GM21786 (cell line): ENCODE results near the gene KPNA5.
"Not testable (repeated sequence)": the region's sequence is repeated elsewhere in the genome, so short reads cannot be mapped to it uniquely, and the experiment has no call there.

Source experiments
- ATAC-seq: cut with Tn5 transposase; IDR thresholded peaks from one replicate; pipeline ENCODE4 v1.9.1; 2021; ENCODE audit not compliant: unreplicated experiment

Gene KPNA5

DNA sequence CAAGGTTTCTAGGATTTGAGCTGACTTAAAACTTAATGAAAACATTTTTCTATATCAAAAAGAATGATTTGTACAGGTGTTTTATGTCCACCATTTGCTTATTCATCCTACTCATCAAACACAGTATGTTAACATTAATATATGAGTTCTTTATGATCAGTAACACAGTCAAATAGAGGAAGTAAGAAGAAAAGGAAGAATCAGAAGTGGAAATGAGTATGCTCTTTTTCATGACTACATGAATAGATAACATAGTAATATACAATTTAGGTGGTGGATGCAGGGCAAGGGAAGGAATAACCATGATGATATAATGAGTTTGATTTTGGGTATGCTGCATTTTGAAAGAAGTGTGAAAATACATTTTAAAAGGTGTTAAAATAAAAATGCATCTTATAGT lies 16.5 kb downstream of the KPNA5 start:
- peak; percentile 53 for ATAC-seq

DNA sequence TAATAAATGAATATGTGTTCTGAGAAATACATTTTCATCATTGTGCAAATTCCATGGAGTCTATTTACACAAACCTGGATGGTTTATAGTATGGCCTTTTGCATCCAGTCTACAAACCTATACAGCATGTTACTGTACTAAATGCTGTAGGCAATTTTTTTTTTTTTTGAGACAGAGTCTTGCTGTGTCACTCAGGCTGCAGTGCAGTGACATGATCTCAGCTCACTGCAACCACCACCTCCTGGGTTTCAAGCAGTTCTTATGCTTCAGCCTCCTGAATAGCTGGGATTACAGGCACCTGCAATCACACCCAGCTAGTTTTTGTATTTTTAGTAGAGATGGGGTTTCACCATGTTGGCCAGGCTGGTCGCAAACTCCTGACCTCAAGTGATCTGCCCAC lies 22.9 kb downstream of the KPNA5 start:
- ATAC-seq: not testable (repeated sequence)

DNA sequence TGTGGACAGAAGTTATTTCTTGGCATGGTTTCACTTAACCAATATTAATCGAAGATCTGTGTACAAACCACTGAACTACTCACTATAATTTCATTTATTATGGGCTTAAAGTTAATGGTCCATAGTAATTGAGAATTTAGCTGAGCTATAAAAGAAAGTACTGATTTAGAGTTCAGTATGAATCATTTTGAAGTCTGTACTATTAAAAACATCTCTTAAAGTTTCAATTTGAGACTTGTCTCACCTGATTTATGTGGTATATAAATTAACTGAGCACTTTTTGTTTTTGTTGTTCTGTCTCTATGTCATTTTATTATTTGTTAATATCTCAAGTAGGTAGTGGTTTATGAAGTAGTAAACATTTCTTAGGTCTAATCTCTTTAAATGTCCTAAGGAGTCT lies 24.9 kb downstream of the KPNA5 start:
- no peak for ATAC-seq

DNA sequence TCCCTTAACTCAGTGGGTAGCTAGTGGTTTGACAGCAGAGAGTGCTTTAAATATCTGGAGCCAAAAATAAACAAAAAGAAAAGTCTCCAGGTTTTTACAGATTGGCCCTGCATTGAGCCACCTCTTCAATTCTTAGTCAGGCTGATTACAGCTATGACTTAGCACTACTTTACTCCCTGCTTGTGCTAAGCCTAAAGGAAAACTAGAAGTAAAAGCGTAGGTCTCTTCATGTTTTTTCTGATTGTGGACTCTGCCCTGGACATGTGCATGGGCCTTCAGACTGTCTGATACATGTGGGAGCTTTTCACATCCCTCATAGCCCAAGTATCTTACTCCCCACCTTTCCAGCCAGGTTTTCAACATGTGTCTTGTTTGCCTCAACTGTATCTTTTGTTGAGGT lies 33.3 kb downstream of the KPNA5 start:
- no peak for ATAC-seq

DNA sequence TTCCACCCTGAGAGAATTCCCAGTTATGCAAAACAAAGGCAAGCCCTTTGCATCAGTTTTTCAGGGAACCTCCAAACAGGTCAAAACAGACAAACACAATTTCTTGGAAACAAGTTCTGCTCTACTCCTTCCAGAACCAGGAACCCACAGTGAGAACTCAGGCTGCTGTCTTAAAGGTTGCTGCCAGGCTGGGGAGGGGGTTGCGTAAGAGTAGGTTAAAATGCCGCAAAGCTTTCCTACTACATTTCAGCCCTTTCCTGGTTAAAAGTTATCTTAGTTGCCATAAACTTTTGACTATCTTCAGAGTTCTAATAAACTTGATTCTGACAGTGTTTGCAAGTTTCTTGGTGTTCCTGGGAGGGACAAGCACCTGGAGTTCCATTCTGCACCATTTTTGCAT lies 33.8 kb downstream of the KPNA5 start:
- no peak for ATAC-seq

DNA sequence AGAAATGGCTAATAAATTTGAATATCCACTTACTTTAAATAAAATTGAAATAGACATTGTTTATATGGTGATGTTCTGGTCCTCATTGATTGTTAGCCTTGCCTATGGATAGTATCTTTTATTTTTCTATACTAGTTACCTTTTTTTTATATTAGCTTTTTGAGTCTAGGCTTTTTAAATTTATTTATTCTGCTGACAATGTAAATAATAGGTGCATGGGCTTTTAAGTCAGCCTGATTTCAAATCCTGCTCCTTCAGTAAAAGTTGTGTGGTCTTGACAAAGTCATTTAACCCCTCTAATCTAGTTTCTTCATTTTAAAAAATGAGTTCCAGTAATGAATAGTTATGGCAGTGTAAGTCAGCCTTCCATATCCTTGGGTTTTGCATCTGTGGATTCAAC lies 45.9 kb downstream of the KPNA5 start:
- no peak for ATAC-seq

DNA sequence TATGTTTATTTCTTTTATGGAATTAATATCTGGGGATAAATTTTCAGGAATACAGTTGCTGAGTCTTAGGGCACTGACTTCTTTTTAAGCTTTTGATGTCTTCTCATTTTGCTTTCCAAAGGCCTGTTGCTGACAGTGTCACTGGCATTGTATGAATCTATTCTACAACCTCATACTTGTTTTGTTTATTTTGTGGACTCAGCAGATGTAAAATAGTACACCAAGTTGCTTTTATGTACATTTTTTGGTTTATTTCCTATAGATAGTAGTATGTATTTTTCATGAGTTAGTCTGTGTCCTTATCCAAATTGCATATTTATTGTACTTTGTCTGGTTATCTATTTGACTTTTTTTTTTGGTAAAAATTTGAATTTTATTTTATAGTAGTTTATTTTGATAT lies 49.5 kb downstream of the KPNA5 start:
- no peak for ATAC-seq

DNA sequence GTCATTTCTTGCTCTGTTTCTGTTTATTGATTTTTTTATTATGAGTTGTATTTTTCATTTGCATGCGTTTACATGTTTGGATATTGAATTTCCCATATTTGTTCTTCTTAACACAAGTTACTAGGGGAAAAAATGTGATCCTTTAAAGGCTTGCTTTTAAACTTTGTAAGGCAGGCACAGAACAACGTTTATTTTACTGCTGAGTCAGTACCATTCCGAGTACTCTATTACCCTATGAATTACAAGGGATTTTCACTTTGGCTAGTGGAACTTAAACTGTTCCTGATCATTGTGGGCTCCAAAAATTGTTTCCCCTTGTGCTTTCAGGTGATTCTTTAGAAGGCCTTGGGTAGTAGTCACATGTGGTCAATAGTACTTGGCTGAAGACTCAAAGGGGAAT lies 56.0 kb downstream of the KPNA5 start:
- ATAC-seq: no peak

DNA sequence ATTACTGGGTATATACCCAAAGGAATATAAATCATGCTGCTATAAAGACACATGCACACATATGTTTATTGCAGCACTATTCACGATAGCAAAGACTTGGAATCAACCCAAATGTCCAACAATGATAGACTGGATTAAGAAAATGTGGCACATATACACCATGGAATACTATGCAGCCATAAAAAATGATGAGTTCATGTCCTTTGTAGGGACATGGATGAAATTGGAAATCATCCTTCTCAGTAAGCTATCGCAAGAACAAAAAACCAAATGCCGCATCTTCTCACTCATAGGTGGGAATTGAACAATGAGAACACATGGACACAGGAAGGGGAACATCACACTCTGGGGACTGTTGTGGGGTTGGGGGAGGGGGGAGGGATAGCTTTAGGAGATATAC lies 59.5 kb downstream of the KPNA5 start:
- not testable (repeated sequence) for ATAC-seq

DNA sequence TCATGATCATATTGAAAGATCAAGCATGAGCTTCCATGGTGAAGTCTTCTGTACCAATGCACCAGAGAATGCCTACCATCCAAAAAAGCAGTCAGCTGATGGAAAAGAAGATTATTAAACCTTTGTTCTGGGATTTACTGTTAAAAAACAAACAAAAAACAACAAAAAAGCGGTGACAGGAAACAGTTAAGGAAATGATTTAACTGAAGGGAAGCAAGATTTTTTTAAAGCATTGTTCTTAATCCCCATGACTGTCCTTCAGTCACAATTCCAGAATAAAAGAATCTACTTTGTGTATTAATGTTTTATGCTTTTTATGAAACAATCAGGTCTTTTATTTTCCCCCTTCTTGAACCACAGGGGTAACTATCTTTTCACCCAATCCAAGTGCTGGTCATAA lies 60.6 kb downstream of the KPNA5 start:
- no peak for ATAC-seq

DNA sequence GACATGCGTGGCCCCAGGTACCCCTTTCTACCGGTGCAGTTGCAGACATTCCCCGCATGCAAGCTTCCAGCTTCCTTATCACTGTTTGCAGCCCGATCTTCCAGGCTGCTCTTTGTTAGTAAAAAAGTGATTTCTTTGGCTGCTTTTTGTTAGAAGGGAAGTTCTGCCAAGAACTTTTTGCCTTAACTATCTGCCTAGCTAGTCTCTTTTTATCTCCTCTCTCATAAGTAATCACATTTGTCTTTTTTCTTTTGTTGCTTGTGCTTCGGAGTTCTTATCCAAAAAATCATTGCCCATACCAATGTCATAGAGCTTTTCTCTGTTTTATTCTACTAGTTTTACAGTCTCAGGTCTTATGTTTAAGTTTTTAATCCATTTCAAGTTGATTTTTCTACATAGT lies 64.2 kb downstream of the KPNA5 start:
- no peak for ATAC-seq

DNA sequence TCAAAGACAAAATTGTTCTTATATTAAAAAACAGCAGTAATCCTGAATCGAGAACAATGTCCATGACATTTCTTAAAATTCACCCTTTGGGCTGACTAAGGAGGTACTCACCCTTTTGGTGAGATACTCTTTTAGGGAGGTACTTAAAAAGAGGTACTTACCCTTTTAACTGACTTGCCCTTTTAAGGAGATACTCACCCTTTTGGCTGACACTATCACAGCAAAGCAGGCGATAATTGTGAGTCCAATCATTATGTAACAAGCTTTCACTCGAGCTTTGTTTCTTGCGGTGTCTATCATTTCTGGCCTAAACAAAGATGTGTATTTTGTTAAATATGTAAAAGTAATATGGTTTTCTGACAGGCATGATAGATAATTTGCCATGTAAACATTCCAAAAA lies 80.8 kb downstream of the KPNA5 start:
- no peak for ATAC-seq

DNA sequence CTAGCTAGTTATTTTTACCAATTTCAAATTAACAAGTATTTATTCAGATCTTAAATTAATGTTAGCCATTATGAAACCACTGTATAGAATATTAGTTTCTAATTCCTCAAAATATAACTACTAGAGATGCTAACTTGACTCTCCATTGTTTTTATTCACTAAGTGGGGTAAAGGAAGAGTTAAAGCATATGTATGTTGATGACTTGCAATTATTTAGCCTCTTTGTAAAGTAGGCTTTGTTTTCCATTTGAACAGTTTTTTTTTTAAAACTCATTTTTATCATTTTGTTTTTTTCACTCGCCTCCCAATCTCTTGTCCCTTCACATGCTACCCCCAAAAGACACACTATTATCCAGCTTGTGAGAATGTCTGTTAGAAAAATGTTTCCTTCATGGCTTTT lies 81.2 kb downstream of the KPNA5 start:
- no peak for ATAC-seq

DNA sequence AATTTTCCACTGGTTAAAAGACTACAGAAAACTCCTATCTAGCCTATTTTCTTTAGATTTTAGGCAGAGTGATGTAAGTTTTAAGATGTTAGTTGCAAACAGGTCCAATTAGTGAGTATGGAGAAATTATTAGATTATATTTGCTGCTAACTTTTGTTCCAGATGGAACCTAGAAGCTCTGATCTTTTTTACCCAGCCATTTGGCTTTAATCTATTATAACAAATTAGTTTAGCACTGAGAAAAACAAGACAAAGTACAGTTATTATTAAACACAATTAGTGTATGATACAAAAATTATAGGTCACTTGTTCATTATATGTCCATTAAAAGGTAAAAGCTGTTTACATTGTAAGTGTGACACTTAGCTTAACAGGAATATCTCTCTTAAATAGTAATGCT lies 82.0 kb downstream of the KPNA5 start:
- ATAC-seq: no peak

DNA sequence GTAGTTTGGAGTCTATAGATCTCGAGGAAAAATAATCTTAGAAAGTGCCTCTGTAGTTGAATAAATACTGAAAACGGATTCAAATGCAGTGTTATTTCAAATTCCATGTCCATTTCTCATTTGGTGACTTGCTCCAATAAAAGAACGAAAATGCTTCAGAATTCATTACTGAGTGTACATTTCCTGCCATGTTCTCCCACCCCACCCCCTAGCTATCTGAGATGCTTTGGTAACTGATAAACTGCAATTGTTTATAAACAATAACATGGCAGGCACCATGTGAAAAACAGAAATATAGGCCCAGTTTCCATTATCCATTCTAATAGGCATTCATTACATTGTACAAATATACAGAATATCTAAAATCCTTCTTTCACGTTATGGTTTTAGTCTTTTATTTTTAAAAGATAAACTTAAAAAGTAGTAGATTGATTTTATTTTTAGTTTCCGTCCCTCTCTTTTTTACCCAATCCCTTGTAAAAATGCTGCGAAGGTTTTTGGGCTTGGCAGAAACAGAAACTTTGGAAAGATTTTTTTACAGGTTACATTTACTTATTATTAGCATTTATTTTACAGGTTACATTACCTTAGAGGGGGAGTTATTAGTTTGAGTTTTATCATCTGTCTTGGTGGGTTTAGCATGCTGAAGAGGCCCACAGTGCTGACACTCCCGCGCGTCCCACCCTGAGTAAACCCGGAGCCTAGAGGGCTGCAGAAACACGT lies 83.1 kb downstream of the KPNA5 start:
- no peak for ATAC-seq

DNA sequence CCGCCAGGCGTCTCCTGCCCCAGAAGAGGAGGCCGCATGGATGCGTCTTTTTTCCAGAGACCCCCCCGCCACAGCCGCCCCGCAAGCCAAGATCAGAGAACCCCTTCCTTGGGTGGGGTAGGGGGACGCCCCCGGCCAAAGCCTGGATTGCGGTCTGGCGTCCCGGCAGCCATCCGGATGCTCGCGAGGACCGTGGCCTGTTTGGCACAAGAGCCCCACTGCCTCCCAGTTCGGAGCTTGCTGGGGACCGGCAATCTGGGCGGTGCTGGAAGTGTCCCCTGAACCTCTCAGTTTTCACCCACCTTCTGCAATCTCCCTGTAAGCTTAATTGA lies 83.6 kb downstream of the KPNA5 start:
- ATAC-seq: no peak

DNA sequence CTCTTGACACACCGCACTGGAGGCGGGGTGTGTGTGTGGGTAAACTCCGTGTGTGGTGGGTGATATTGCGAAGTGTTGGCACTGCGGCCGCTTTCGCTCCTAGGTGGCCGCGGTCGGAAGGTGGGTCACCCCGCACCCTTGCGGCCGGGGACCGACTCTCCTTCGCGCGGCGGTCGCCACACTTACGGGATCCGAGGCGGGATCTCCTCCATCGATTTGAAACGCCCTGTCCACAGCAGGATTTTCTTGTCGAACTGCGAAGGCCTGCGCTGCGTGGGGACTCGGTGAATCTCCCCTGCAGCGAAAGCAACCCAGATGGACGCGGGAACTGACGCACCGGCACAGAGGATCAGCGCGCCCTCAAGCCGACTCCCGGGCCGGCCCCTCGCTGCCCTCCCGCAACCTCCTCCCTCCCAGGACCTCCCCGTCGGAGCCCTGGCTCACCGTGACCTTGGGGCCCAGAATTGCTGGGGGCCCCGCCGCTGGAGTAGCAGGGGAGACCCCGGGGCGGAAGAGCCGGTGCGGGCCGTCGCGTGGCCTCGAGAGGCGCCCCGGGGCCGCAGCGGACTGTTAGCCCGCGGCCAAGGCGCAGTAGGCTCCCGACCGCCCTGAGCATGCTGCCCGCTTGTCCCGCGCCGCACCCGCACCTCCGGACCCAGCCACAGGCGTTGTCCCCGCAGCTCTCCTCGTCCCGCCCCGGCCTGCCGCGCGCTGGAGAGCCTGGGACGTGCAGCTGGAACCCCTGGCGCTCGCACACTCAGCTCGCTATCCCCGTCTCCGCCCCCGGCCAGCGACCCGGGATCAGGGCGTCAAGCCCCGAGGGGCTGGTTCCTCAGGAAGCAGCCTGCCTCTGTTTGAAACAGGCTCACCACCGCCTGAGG lies 84.2 kb downstream of the KPNA5 start, which contains the start of gene FAM162B:
Gene FAM162B (minus strand): TSS at position 759 of the 881 bp plus-strand sequence. CDS start 143 bp downstream, at position 616.
- no peak for ATAC-seq

DNA sequence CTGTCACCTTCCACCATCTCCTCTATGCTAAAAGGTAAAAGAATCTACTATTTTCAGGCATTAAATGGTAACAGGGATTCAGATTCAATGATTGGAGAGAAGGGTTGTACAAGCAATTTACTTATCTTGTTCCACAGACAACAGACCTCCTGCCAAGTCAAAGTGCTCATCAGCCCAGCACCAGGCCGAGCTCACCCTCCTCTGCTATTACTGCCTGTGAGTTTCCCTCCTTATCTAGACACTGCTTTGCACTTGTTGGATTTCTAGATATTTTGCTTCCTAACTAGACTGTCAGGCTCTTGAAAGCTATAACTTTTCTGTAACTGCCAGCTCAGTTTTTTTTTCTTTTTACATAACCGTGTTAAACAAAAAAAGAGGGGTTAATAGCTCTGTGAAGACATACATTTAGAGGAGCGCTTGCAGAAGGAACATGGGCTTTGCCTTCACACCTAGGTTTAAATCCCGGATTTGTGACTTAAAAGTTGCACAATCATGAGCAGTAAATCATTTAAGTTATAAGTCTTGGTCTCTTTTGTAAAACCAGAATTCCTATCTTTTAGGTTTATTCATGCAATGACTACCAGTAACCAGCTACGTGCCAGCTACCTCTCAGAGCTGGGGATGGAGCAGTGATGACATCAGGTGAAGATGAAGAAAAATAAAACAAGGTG lies 85.6 kb downstream of the KPNA5 start:
- no peak for ATAC-seq

DNA sequence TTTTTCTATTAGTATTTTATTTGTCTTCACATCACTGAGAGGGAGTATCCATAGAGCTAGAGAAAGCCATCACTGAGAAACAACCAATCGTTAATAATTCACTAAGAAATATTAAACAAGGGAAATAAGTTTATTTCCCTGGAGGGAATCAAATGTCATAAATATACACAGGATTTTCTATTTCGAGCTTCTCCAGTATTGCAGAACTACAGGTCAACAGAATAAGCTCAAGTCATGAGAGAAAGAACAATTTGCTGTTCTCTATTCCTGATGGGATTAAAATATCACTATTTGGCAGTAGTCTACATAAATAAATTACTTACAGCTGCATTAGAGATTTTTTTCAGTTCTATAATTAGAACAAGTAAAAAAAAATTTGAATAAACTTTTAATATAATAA lies 86.7 kb downstream of the KPNA5 start:
- ATAC-seq: no peak

DNA sequence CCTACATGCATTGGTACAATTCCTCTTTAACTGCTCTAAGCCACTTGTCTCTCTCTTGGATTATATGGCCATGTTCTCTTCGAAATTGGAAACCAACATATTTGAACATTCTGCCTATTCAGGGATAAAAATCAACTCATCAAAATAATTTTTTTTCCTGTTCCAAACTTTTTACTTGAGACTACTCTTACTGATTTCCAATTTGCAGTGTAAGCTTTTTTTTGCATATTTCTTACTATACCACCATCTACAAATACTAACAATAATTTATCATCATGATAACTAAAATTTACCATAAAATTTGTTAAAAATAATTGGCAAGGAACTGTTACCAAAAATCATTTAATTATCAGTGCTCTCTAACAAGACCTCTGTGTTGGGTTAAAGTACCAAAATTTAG lies 91.4 kb downstream of the KPNA5 start:
- ATAC-seq: no peak

DNA sequence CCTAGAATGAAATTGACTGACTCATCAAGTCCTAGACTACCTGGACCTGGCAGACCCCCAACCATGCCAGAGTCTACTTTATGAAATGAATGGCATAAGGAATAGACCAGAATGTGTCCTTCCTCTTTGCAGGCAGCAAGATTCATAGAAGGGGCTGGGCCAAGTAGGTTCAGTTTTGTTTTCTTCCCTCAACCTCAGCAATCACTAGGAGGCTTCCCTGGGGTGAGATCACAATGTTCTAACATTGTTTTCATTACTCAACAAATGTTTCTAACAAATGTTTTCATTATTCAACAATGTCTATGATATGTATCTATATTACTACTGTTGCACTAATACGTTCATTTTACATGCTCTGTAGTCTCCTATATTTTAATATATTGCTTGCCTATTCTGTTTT lies 92.9 kb downstream of the KPNA5 start:
- no peak for ATAC-seq

DNA sequence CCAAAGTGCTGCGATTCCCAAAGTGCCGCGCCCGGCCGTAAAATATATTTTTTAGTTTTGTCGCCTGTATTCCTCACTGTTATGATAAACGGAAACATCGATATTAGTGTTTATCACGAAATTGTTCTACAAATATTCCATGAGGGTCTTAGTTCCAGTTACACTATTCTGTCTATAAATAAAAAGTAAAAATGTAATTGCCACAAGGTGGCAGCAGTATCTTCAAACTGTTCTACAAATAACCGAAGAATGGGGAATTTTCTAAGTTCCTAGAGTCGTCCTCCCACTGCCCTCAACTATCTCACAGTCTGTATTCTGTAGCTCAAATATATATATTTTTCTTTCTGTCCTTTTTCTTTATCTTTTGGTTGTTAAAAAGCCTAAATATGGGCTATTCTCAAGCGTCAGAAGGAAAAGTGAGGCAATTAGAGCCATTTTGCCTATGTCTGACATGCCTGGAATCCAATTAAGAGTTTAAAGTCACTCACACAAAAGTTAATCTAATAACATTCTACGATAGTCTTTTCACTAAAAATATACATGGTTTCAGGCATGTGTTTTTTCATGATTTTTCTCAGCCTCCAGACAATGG lies 98.7 kb downstream of the KPNA5 start:
- ATAC-seq: no peak
